Esophagus squamous epithelium (tissue), 4 donors: ENCODE measurements around the gene ZEB1.

Experiments
- CTCF ChIP-seq, 6 experiments: fragments of 450-650 bp in 4 of 6; fragments of 200-600 bp in 2 of 6; sonication (generic) in 2 of 6; IDR thresholded peaks; one replicate each; pipeline ENCODE4 v1.5.1; 2016 to 2019; ENCODE audit warnings: antibody characterized with exemption in 6 of 6, mild to moderate bottlenecking in 4 of 6, moderate library complexity in 4 of 6
- POLR2A ChIP-seq, 4 donors: fragments of 450-650 bp; IDR thresholded peaks; one replicate each; pipeline ENCODE4 v1.6.1; 2017; ENCODE audit warnings: antibody characterized with exemption in 4 of 4, mild to moderate bottlenecking in 4 of 4, moderate library complexity in 3 of 4

GRCh38 chr10:31468536-31468859, 149.5 kb downstream of the ZEB1 start:
- TF ChIP-seq CTCF (IDR thresholded peaks at IDR 0.05) (no peak), POLR2A (IDR thresholded peaks at IDR 0.05) (no peak)
